Measurements from ENCODE around the gene ERFL. TPM values are rescaled to one million over a fixed set of nuclear protein-coding genes. Genes with fewer than 3 reads are reported as not detected.

ERFL gene
- total RNA-seq, 1 donor from 2014 or later: 1.2 TPM

DNA sequence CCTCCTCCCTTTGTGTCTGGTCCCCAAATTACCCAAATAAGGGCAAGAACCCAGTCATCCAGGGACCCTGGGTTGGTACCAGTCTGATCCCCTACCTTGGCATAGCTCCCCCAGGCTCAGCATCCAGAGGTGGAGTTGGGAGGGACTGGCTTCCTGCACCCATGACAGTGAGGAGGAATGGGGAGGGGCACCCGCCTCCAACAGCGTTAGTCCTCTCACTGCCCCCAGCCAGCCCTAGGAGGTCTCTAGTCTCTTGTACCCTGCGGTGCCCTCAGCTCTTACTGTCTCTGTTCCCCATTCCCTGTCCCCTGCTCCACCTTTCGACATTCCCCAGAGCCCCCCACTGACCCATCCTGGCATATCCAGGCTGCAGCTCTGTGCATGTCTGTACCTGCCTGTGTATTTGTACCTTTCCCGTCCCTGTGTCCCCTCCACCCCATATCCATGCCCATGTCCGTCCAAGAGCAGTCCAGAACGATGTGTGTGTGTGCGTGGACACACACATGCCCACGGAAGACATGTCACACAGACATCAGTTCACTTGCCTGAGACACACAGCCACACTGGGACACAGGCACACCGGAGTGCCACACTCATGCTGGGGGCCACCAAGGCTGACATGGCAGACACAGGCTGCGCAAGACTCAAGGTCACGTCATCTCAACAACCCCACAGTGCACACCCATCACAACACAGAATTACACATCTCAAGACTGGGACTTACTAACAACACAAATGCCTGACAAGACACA, 17.8 kb downstream of the ERFL start:
- no peak for TF ChIP-seq CTCF (IDR thresholded peaks at IDR 0.05; ENCODE audit: unreplicated experiment)
- Mint-ChIP-seq H3K36me3 (ENCODE audit: insufficient read depth) (peaks cover 14% of the 10 kb centered on the region), H3K4me1 (ENCODE audit: low read depth) (peaks cover 8% of the 10 kb centered on the region), H3K27ac (no peak overlapping the region), H3K4me3 (ENCODE audit: low read depth) (no peak overlapping the region), H3K9me3 (ENCODE audit: low read depth) (no peaks in the 10 kb centered on the region), H3K27me3 (peaks cover 48% of the 10 kb centered on the region)
- no peak for DNase-seq (ENCODE audit: low spot score, unreplicated experiment)

DNA sequence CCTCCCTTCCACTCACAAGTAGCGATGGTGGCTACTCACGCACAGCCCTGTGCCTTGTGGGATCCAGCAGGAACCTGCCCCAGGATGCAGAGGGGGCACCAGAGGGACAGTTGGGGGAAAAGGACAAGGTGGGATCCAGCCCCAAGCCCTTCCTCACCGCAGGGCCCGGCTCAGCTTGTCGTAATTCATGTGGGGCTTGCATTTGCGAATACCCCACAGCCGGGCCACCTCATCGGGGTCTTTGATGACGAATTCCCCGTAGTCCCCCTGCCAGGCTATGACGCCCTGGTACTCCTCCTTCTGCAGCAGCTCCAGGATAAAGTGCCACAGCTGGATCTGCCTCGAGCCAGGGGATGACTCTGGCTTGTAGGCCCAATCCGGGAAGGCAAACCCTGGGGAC, 18.5 kb downstream of the ERFL start:
- Mint-ChIP-seq H3K9me3 (ENCODE audit: low read depth) (no peaks in the 10 kb centered on the region), H3K4me1 (ENCODE audit: low read depth) (peaks cover 14% of the 10 kb centered on the region), H3K36me3 (ENCODE audit: insufficient read depth) (peaks cover 16% of the 10 kb centered on the region), H3K27me3 (peaks cover 48% of the 10 kb centered on the region), H3K4me3 (ENCODE audit: low read depth) (no peak overlapping the region), H3K27ac (no peak overlapping the region)
- no peak for DNase-seq (ENCODE audit: low spot score, unreplicated experiment)
- no peak for TF ChIP-seq CTCF (IDR thresholded peaks at IDR 0.05; ENCODE audit: unreplicated experiment)

DNA sequence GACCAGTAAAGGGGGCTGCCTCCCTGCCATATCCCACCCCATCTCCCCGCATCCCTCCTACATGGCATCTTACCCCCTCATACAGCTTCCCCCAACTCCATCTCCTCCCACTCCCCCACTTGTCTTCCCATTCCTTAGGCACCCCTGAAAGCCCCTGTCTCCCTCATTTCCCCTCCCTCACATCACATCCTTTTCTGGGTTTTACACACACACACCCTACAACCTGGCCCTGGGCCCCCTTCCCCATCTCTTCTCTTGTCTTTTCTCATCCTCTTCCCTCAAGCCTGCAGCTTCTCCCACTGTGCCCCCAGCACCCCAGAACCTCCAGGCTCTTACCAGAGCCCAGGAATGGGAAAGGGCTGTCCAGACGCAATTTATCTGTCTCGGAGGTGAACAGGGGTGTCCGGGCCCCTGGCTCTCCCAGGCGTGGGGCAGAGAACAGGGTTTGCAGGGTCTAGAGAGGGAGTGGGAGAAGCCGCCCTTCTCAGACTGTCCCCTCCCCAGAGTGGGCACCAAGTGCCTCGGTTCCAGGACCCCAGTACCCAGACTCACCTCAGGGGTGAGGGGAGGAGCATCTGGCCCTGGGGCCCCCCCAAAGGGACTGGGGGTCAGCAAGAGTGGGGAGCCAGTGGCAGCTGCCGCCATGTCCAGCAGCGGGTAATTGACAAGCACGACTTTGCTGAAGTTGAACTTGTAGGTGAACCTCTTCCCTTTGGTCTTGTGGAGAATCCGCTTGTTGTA, 19.4 kb downstream of the ERFL start:
- Mint-ChIP-seq H3K9me3 (ENCODE audit: low read depth) (no peaks in the 10 kb centered on the region), H3K27me3 (peaks cover 42% of the 10 kb centered on the region), H3K27ac (no peak overlapping the region), H3K36me3 (ENCODE audit: insufficient read depth) (peaks cover 19% of the 10 kb centered on the region), H3K4me3 (ENCODE audit: low read depth) (no peak overlapping the region), H3K4me1 (ENCODE audit: low read depth) (peaks cover 21% of the 10 kb centered on the region)
- TF ChIP-seq CTCF (IDR thresholded peaks at IDR 0.05; ENCODE audit: unreplicated experiment): no peak
- DNase-seq (ENCODE audit: low spot score, unreplicated experiment): no peak

DNA sequence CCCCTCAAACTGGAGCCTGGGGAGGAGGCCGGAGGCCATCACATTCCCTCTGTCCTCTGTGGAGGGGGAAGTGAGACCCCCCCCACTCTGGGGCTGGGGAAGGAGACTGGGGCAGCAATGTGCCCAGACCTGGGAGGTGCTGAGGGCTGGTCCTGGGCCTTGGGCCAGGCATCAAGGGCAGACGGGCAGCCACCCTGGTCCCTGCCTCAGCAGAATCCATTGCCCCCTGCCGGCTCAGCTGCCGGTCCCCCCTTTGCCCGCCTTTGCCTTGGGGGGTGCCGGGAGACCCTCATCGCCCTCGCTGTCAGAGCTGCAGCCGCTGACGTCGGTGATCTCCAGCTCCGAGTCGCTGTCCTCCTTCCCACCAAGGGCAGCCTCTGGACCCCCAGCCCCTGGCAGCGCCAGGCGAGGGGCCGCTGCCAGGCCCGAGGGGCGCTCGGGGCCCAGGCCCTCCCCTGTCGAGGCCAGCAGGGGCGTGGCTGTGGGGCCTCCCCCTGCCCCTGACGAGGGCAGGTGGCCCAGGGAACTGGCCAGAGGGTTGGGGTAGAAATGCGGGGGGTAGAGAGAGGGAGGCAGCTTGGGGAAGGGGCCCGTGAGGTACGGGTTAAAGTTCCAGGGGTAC, 20.1 kb downstream of the ERFL start:
- no peak for TF ChIP-seq CTCF (IDR thresholded peaks at IDR 0.05; ENCODE audit: unreplicated experiment)
- Mint-ChIP-seq H3K27me3 (peaks cover 35% of the 10 kb centered on the region), H3K36me3 (ENCODE audit: insufficient read depth) (peaks cover 21% of the 10 kb centered on the region)

GRCh38 chr19:41906916-41907680, 21.2 kb downstream of the ERFL start:
- H3K27me3 Mint-ChIP-seq: peaks cover 26% of the 10 kb centered on the region
- H3K4me1 Mint-ChIP-seq (ENCODE audit: low read depth): peaks cover 23% of the 10 kb centered on the region
- peaks cover 28% of the 10 kb centered on the region for H3K36me3 Mint-ChIP-seq (ENCODE audit: insufficient read depth)
- TF ChIP-seq CTCF (IDR thresholded peaks at IDR 0.05; ENCODE audit: unreplicated experiment): no peak
- no peak overlapping the region for H3K4me3 Mint-ChIP-seq (ENCODE audit: low read depth)
- peak overlapping the region; percentile 78 for H3K27ac Mint-ChIP-seq
- DNase-seq (ENCODE audit: low spot score, unreplicated experiment): no peak
- H3K9me3 Mint-ChIP-seq (ENCODE audit: low read depth): no peaks in the 10 kb centered on the region

More for the DNA sequence above, 20.1 kb downstream of the ERFL start:
- no peaks in the 10 kb centered on the region for H3K9me3 Mint-ChIP-seq (ENCODE audit: low read depth)
- no peak for DNase-seq (ENCODE audit: low spot score, unreplicated experiment)
- H3K4me1 Mint-ChIP-seq (ENCODE audit: low read depth): peaks cover 25% of the 10 kb centered on the region
- no peak overlapping the region for H3K27ac Mint-ChIP-seq
- H3K4me3 Mint-ChIP-seq (ENCODE audit: low read depth): no peak overlapping the region
